ENCODE measurements around the gene NOMO2. TPM values are rescaled to one million over a fixed set of nuclear protein-coding genes. Genes with fewer than 3 reads are reported as not detected.
"Not testable (repeated sequence)": the region's sequence is repeated elsewhere in the genome, so short reads cannot be mapped to it uniquely, and the experiment has no call there.

NOMO2 gene
- total RNA-seq, 4 donors from 2014 or later, result 63.2 to 108 (median 77.4) TPM

- no CpG with 5 or more reads among the region's 5 CpGs for WGBS, 2 donors
Observed at GRCh38 chr16:18497032-18497431, 64.9 kb downstream of the NOMO2 start.

GRCh38 chr16:18492118-18492897, 69.6 kb downstream of the NOMO2 start:
- H3K27ac ChIP-seq; intact Hi-C loops (cut with DNase I); H3K4me1 ChIP-seq; H3K4me3 ChIP-seq (replicated peaks in 1 of 3); DNase-seq; H3K9me3 ChIP-seq; H3K27me3 ChIP-seq; H3K36me3 ChIP-seq: not testable (repeated sequence)
- WGBS, 2 donors, result 100% methylated on average over 1 of the region's 11 CpGs; no CpG with 5 or more reads in 1 of the 2 donors

More at GRCh38 chr16:18497032-18497431, 64.9 kb downstream of the NOMO2 start:
- H3K4me3 ChIP-seq (replicated peaks in 1 of 3); H3K4me1 ChIP-seq; DNase-seq; H3K9me3 ChIP-seq; H3K36me3 ChIP-seq; H3K27me3 ChIP-seq; intact Hi-C loops (cut with DNase I); H3K27ac ChIP-seq: not testable (repeated sequence)

GRCh38 chr16:18436025-18436424, 125.9 kb downstream of the NOMO2 start:
- H3K36me3 ChIP-seq; H3K27ac ChIP-seq; H3K4me3 ChIP-seq (replicated peaks in 1 of 3); H3K4me1 ChIP-seq; H3K27me3 ChIP-seq; DNase-seq; H3K9me3 ChIP-seq; intact Hi-C loops (cut with DNase I): not testable (repeated sequence)
- no CpG with 5 or more reads among the region's 8 CpGs for WGBS, 2 donors

GRCh38 chr16:18415827-18416226, 146.1 kb downstream of the NOMO2 start:
- H3K27ac ChIP-seq; H3K4me3 ChIP-seq (replicated peaks in 1 of 3); H3K36me3 ChIP-seq; H3K9me3 ChIP-seq; intact Hi-C loops (cut with DNase I); H3K4me1 ChIP-seq; H3K27me3 ChIP-seq; DNase-seq: not testable (repeated sequence)
- WGBS, 2 donors, result no CpG with 5 or more reads among the region's 7 CpGs

- not testable (repeated sequence) for H3K4me3 ChIP-seq (replicated peaks in 1 of 3)
Observed at GRCh38 chr16:18409532-18410293, 152.2 kb downstream of the NOMO2 start.

GRCh38 chr16:18401851-18402657, 159.8 kb downstream of the NOMO2 start:
- H3K27me3 ChIP-seq; DNase-seq; H3K9me3 ChIP-seq; H3K27ac ChIP-seq; H3K4me3 ChIP-seq (replicated peaks in 1 of 3); H3K4me1 ChIP-seq; H3K36me3 ChIP-seq; intact Hi-C loops (cut with DNase I): not testable (repeated sequence)
- no CpG with 5 or more reads among the region's 88 CpGs for WGBS, 2 donors

More at GRCh38 chr16:18409532-18410293, 152.2 kb downstream of the NOMO2 start:
- H3K9me3 ChIP-seq; H3K27me3 ChIP-seq; H3K4me1 ChIP-seq; H3K27ac ChIP-seq; intact Hi-C loops (cut with DNase I); DNase-seq; H3K36me3 ChIP-seq: not testable (repeated sequence)
- no CpG with 5 or more reads among the region's 11 CpGs for WGBS, 2 donors

- H3K27me3 ChIP-seq; H3K36me3 ChIP-seq; H3K9me3 ChIP-seq; H3K4me1 ChIP-seq; intact Hi-C loops (cut with DNase I); H3K27ac ChIP-seq: not testable (repeated sequence)
- no CpG with 5 or more reads among the region's 38 CpGs for WGBS, 2 donors
- DNase-seq, result peak; percentile 18 to 27
- peak overlapping the region in 1 of 3 donors; percentile 36 for H3K4me3 ChIP-seq (replicated peaks in 1 of 3)
Observed at GRCh38 chr16:18401159-18401558, 160.7 kb downstream of the NOMO2 start.

GRCh38 chr16:18394363-18394762, 167.5 kb downstream of the NOMO2 start:
- DNase-seq; H3K36me3 ChIP-seq; H3K27me3 ChIP-seq; H3K4me3 ChIP-seq (replicated peaks in 1 of 3); H3K9me3 ChIP-seq; intact Hi-C loops (cut with DNase I); H3K4me1 ChIP-seq; H3K27ac ChIP-seq: not testable (repeated sequence)
- no CpG with 5 or more reads among the region's 31 CpGs for WGBS, 2 donors

- H3K27ac ChIP-seq; intact Hi-C loops (cut with DNase I); H3K4me3 ChIP-seq (replicated peaks in 1 of 3); H3K9me3 ChIP-seq; H3K27me3 ChIP-seq; DNase-seq; H3K4me1 ChIP-seq; H3K36me3 ChIP-seq: not testable (repeated sequence)
- WGBS, 2 donors, result no CpG with 5 or more reads among the region's 43 CpGs
Observed at GRCh38 chr16:18387767-18388166, 174.1 kb downstream of the NOMO2 start.

- H3K27me3 ChIP-seq; H3K9me3 ChIP-seq; H3K27ac ChIP-seq; H3K4me3 ChIP-seq (replicated peaks in 1 of 3); H3K36me3 ChIP-seq; DNase-seq; intact Hi-C loops (cut with DNase I); H3K4me1 ChIP-seq: not testable (repeated sequence)
- 100% methylated on average over 4 of the region's 25 CpGs; no CpG with 5 or more reads in 1 of the 2 donors for WGBS, 2 donors
Observed at GRCh38 chr16:18386517-18386916, 175.4 kb downstream of the NOMO2 start.

GRCh38 chr16:18385285-18385684, 176.6 kb downstream of the NOMO2 start:
- WGBS, 2 donors, result 94% methylated on average over 7 of the region's 33 CpGs; no CpG with 5 or more reads in 1 of the 2 donors
- H3K27me3 ChIP-seq; H3K27ac ChIP-seq; H3K4me1 ChIP-seq; H3K36me3 ChIP-seq; H3K9me3 ChIP-seq; intact Hi-C loops (cut with DNase I); H3K4me3 ChIP-seq (replicated peaks in 1 of 3); DNase-seq: not testable (repeated sequence)

GRCh38 chr16:18384869-18385268, 177.0 kb downstream of the NOMO2 start:
- DNase-seq; H3K9me3 ChIP-seq; H3K4me3 ChIP-seq (replicated peaks in 1 of 3); H3K27ac ChIP-seq; H3K4me1 ChIP-seq; H3K36me3 ChIP-seq; intact Hi-C loops (cut with DNase I); H3K27me3 ChIP-seq: not testable (repeated sequence)
- WGBS, 2 donors, result no CpG with 5 or more reads among the region's 31 CpGs
